H1 (cell line): ENCODE results near the gene MFAP3L. TPM values are rescaled to one million over a fixed set of nuclear protein-coding genes. Genes with fewer than 3 reads are reported as not detected.

Experiments used
- CTCF ChIA-PET: fragments of 300-600 bp; sonication (Branson Sonifier 250); formaldehyde crosslinking; loops from one replicate; lab custom pipeline; 2021; ENCODE audit not compliant: partially characterized antibody; lab: Charles Lee
- POLR2A ChIA-PET: fragments of 300-600 bp; sonication (Branson Sonifier 250); formaldehyde crosslinking; loops from one replicate; lab custom pipeline; 2021; ENCODE audit warnings: inconsistent platforms; ENCODE audit not compliant: partially characterized antibody; lab: Charles Lee
- DNase-seq, 2 experiments: peaks; one replicate each; pipeline versions ENCODE4 v3.0.0 to v3.0.0-alpha.2; 2010 to 2022; ENCODE audit warnings: low spot score in 2 of 2, low read depth in 1 of 2, mixed read lengths in 1 of 2
- FAIRE-seq: peaks from 2 replicates; lab custom pipeline; 2011; peaks lifted over from hg19 to GRCh38; lab: Jason Lieb, UNC
- H2AFZ ChIP-seq: 2 replicates; pipeline ENCODE4 v1.8.1; 2012; ENCODE audit warnings: low read length, inconsistent platforms
- H2AK5ac ChIP-seq: 2 replicates; pipeline ENCODE4 v1.6.1; 2013; ENCODE audit warnings: low read depth, low read length
- H2BK120ac ChIP-seq: replicated peaks from 2 replicates; pipeline ENCODE3; 2013; ENCODE audit warnings: low read depth, low read length, inconsistent platforms
- H2BK12ac ChIP-seq: 2 replicates; pipeline ENCODE4 v1.6.1; 2013; ENCODE audit warnings: low read depth, low read length
- H2BK15ac ChIP-seq: 2 replicates; pipeline ENCODE4 v1.6.1; 2013; ENCODE audit warnings: low read length
- H2BK20ac ChIP-seq: 2 replicates; pipeline ENCODE4 v1.6.1; 2013; ENCODE audit warnings: low read length
- H2BK5ac ChIP-seq: 2 replicates; pipeline ENCODE4 v1.6.1; 2013; ENCODE audit warnings: low read depth, low read length
- H3K14ac ChIP-seq: 2 replicates; pipeline ENCODE4 v1.6.1; 2013; ENCODE audit warnings: inconsistent platforms; ENCODE audit not compliant: insufficient read length
- H3K18ac ChIP-seq: 2 replicates; pipeline ENCODE4 v1.6.1; 2013; ENCODE audit warnings: low read length; ENCODE audit errors: extremely low read depth
- H3K23ac ChIP-seq: 2 replicates; pipeline ENCODE4 v1.6.1; 2013; ENCODE audit warnings: inconsistent platforms; ENCODE audit not compliant: insufficient read length
- H3K23me2 ChIP-seq: 2 replicates; pipeline ENCODE4 v1.6.1; 2013; ENCODE audit warnings: low read depth, low read length
- H3K27ac ChIP-seq: 2 replicates; pipeline ENCODE4 v1.6.1; 2011; ENCODE audit warnings: low read depth, low read length, inconsistent platforms
- H3K27me3 ChIP-seq, 4 experiments: replicated peaks in 1 of 4; 1 replicate in 1 of 4; 2 replicates in 3 of 4; pipeline versions ENCODE4 v1.6.1 to v1.8.1; 2011 to 2013; ENCODE audit warnings: low read length in 3 of 4, mild to moderate bottlenecking in 3 of 4, inconsistent platforms in 2 of 4, mixed read lengths in 2 of 4, moderate library complexity in 1 of 4; ENCODE audit not compliant: control insufficient read depth in 3 of 4, insufficient read depth in 3 of 4; ENCODE audit errors: extremely low read depth in 1 of 4
- H3K36me3 ChIP-seq, 4 experiments: 2 replicates each; pipeline versions ENCODE4 v1.6.1 to v1.8.1; 2011 to 2013; ENCODE audit warnings: mild to moderate bottlenecking in 4 of 4, low read length in 3 of 4, moderate library complexity in 2 of 4, control low read depth in 1 of 4, inconsistent platforms in 1 of 4; ENCODE audit not compliant: insufficient read depth in 4 of 4, control insufficient read depth in 2 of 4
- H3K4ac ChIP-seq: replicated peaks from 2 replicates; pipeline ENCODE3; 2013; ENCODE audit warnings: low read length, low read depth, mixed read lengths, inconsistent platforms; ENCODE audit not compliant: insufficient read length
- H3K4me1 ChIP-seq, 4 experiments: replicated peaks in 1 of 4; 1 replicate in 1 of 4; 2 replicates in 3 of 4; pipeline versions ENCODE4 v1.6.1 to v1.8.1; 2011 to 2013; ENCODE audit warnings: low read length in 3 of 4, inconsistent platforms in 2 of 4, mixed read lengths in 1 of 4; ENCODE audit not compliant: insufficient read depth in 4 of 4, control insufficient read depth in 3 of 4
- H3K4me2 ChIP-seq, 2 experiments: 2 replicates each; pipeline versions ENCODE4 v1.6.1 to v1.8.1; 2011 to 2013; ENCODE audit warnings: low read depth in 2 of 2, low read length in 2 of 2, control low read depth in 1 of 2, inconsistent platforms in 1 of 2, mild to moderate bottlenecking in 1 of 2; ENCODE audit not compliant: insufficient read depth in 1 of 2
- H3K4me3 ChIP-seq, 4 experiments: fragments of 200-600, 300-600 bp in 1 of 4; sonication (generic), shearing (Covaris generic), sonication (Bioruptor Twin) in 1 of 4; 2 replicates each; pipeline versions ENCODE4 v1.5.1 to v1.8.1; 2011 to 2016; ENCODE audit warnings: low read length in 4 of 4, low read depth in 3 of 4, control low read depth in 2 of 4, inconsistent platforms in 2 of 4, mild to moderate bottlenecking in 2 of 4, mixed read lengths in 1 of 4, moderate library complexity in 1 of 4; ENCODE audit not compliant: insufficient read depth in 2 of 4; ENCODE audit errors: extremely low read depth in 1 of 4
- H3K56ac ChIP-seq: replicated peaks from 2 replicates; pipeline ENCODE3; 2013; ENCODE audit warnings: low read depth, mild to moderate bottlenecking, mixed read lengths, low read length, inconsistent platforms; ENCODE audit not compliant: insufficient read length
- H3K79me1 ChIP-seq: 2 replicates; pipeline ENCODE4 v1.6.1; 2013; ENCODE audit warnings: low read depth, low read length, control low read depth
- H3K79me2 ChIP-seq, 2 experiments: 2 replicates each; pipeline versions ENCODE4 v1.6.1 to v1.8.1; 2012 to 2013; ENCODE audit warnings: low read length in 2 of 2, mild to moderate bottlenecking in 2 of 2, inconsistent platforms in 1 of 2; ENCODE audit not compliant: insufficient read depth in 2 of 2, control insufficient read depth in 1 of 2
- H3K9ac ChIP-seq, 4 experiments: replicated peaks in 1 of 4; 1 replicate in 1 of 4; 2 replicates in 3 of 4; pipeline versions ENCODE4 v1.6.1 to v1.8.1; 2011 to 2013; ENCODE audit warnings: low read depth in 3 of 4, low read length in 3 of 4, control low read depth in 2 of 4, mild to moderate bottlenecking in 2 of 4, moderate library complexity in 2 of 4, inconsistent platforms in 1 of 4; ENCODE audit errors: extremely low read depth in 1 of 4
- H3K9me3 ChIP-seq, 2 experiments: 2 replicates each; pipeline versions ENCODE4 v1.6.1 to v1.8.1; 2012 to 2013; ENCODE audit warnings: mild to moderate bottlenecking in 2 of 2, moderate library complexity in 2 of 2, control low read depth in 1 of 2, inconsistent platforms in 1 of 2, low read depth in 1 of 2, low read length in 1 of 2, mixed read lengths in 1 of 2; ENCODE audit not compliant: insufficient read depth in 2 of 2
- H4K20me1 ChIP-seq, 2 experiments: replicated peaks in 1 of 2; 2 replicates each; pipeline versions ENCODE3 to v1.8.1; 2011 to 2013; ENCODE audit warnings: inconsistent platforms in 2 of 2, low read length in 2 of 2, mild to moderate bottlenecking in 1 of 2; ENCODE audit not compliant: insufficient read depth in 2 of 2, control insufficient read depth in 1 of 2
- H4K5ac ChIP-seq: 2 replicates; pipeline ENCODE4 v1.6.1; 2013; ENCODE audit warnings: low read length, low read depth, mixed read lengths, inconsistent platforms; ENCODE audit not compliant: insufficient read length
- H4K8ac ChIP-seq: 2 replicates; pipeline ENCODE4 v1.8.0; 2013; ENCODE audit warnings: mild to moderate bottlenecking, moderate library complexity, low read length, inconsistent platforms; ENCODE audit not compliant: insufficient read depth; ENCODE audit errors: extremely low read depth
- H4K91ac ChIP-seq: replicated peaks from 2 replicates; pipeline ENCODE3; 2013; ENCODE audit warnings: low read length, mixed read lengths, inconsistent platforms; ENCODE audit not compliant: insufficient read length
- BRCA1 ChIP-seq: IDR thresholded peaks from 2 replicates; pipeline ENCODE4 v1.6.1; 2012; ENCODE audit warnings: low read depth, low read length, improper control_type of control experiment
- CBX5 ChIP-seq: fragments of 300-800, 300-1000 bp; sonication (generic); IDR thresholded peaks from 2 replicates; pipeline ENCODE4 v1.7.1; 2016; ENCODE audit warnings: antibody characterized with exemption, low read length, low read depth
- FOSL1 ChIP-seq: IDR thresholded peaks from 2 replicates; pipeline ENCODE4 v1.6.1; 2011; ENCODE audit warnings: mild to moderate bottlenecking, low read depth, low read length, moderate library complexity; ENCODE audit not compliant: insufficient read depth
- HDAC2 ChIP-seq, 2 experiments: fragments of 300-600 bp in 1 of 2; sonication (generic) in 1 of 2; IDR thresholded peaks; 2 replicates each; pipeline ENCODE4 v1.6.1; 2011 to 2012; ENCODE audit warnings: low read depth in 2 of 2, low read length in 2 of 2, mild to moderate bottlenecking in 2 of 2, moderate library complexity in 2 of 2, borderline replicate concordance in 1 of 2, inconsistent platforms in 1 of 2
- NRF1 ChIP-seq: IDR thresholded peaks from 2 replicates; pipeline ENCODE4 v1.6.1; 2011; ENCODE audit warnings: mild to moderate bottlenecking, low read depth, low read length, improper control_type of control experiment
- POLR2A ChIP-seq, 2 experiments: IDR thresholded peaks; 1 replicate in 1 of 2; 2 replicates in 1 of 2; pipeline ENCODE4 v1.6.1; 2011; ENCODE audit warnings: low read depth in 2 of 2, low read length in 2 of 2, mild to moderate bottlenecking in 2 of 2; ENCODE audit errors: control extremely low read depth in 1 of 2
- POU5F1 ChIP-seq: IDR thresholded peaks from 2 replicates; pipeline ENCODE4 v1.6.1; 2011; ENCODE audit warnings: low read depth, mild to moderate bottlenecking, low read length, moderate library complexity
- RAD21 ChIP-seq, 2 experiments: IDR thresholded peaks in 1 of 2; conservative IDR thresholded peaks in 1 of 2; 2 replicates each; pipeline ENCODE4 v1.6.1; 2011; ENCODE audit warnings: low read depth in 2 of 2, low read length in 2 of 2, improper control_type of control experiment in 1 of 2, inconsistent platforms in 1 of 2, mild to moderate bottlenecking in 1 of 2, moderate library complexity in 1 of 2
- SIRT6 ChIP-seq: IDR thresholded peaks from one replicate; pipeline ENCODE4 v1.7.1; 2012; ENCODE audit warnings: low read length, inconsistent platforms
- SP2 ChIP-seq: IDR thresholded peaks from 2 replicates; pipeline ENCODE4 v1.6.1; 2012; ENCODE audit warnings: mild to moderate bottlenecking, low read length, inconsistent platforms
- WGBS, 2 experiments: shearing (Covaris generic) in 1 of 2; methylation state at CpG; one replicate each; pipeline versions ENCODE4 v1.1.6 to v1.1.7; 2013 to 2015; ENCODE audit warnings: low lambda C conversion rate in 2 of 2, mixed read lengths in 2 of 2, inconsistent platforms in 1 of 2, low coverage in 1 of 2, missing lambda C conversion rate in 1 of 2; ENCODE audit not compliant: insufficient replicate concordance in 2 of 2, insufficient coverage in 1 of 2, insufficient read length in 1 of 2; ENCODE audit errors: extremely low coverage in 1 of 2, missing lambda C conversion rate in 1 of 2; 5-methylcytosine and 5-hydroxymethylcytosine counted together
- polyA plus RNA-seq, 7 experiments: library from polyadenylated mRNA; depleted of rRNA in 3 of 7; stranded (reverse) in 5 of 7; unstranded in 2 of 7; fragments of >200 nt in 5 of 7; fragments of 200-250 nt in 2 of 7; gene quantifications; 1 replicate in 5 of 7; 2 replicates in 1 of 7; 4 replicates in 1 of 7; pipeline versions ENCODE4 v1.2.1 to v1.2.3, GENCODE V29; 2011 to 2013; ENCODE audit warnings: missing spikeins in 2 of 7, mixed read lengths in 2 of 7
- total RNA-seq: library from RNA; stranded (reverse); fragmentation: NEBNext Ultra II Directional; extraction: Animal tissue kit (Norgen Biotek cat#: 25700); gene quantifications from 2 replicates; pipeline ENCODE4 v1.2.1, GENCODE V29; 2021

Gene MFAP3L
- total and polyA plus RNA-seq, 2 of the 8 experiments (the other 6 are each of a cell fraction or from before 2014, with no cell fraction given): 7.0 to 9.8 TPM

DNA sequence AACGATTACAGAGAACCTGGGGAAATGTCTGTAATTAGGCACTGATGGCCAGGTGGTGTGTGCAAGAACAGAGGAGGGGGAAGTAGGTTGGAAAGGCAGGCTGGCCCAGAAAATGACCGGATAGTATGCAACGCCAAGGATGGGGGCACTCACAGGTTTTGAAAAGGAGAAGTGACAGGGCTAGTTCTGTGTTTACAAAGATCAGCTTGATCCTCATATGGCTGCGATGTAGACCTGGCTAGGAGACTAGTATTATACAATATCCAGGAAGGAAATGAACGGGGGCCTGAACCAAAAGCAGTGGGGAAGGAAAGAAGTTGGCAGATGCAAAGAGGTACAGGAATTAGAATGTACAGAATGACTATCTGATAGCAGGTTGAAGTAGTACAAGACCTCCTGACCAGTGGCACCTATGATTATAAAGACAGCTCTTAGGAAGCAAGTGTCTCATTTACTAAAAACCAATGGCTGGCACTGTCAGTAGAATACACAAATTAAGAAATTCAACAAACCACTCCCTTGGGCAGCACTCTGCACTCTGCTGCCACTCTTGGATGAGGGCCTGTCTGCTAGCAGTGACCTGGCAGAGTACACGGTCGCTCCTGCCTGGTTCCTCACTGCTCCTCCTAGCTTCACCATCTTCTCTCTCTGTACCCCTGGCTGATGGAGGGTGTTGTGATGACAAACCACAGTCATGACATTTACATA, 14.1 kb downstream of the MFAP3L start:
- H3K18ac ChIP-seq: no peak overlapping the region
- H2BK20ac ChIP-seq: no peak overlapping the region
- no peaks in the 10 kb centered on the region; the same call in 1 of the 2 replicates for H3K79me1 ChIP-seq
- ChIA-PET CTCF (interaction anchor here (0.6 to 2.3 kb wide), 4 partner anchors 13 to 201 kb away, joined by 3 to 10 read pairs (median 6); partner anchors contain the start of gene MFAP3L), POLR2A (interaction anchor here (1.0 kb wide), 3 partner anchors 9 to 34 kb away, joined by 3 to 4 read pairs (median 3); no protein-coding TSS in a partner anchor)
- no peaks in the 10 kb centered on the region; a peak in 1 of 4 replicates for H3K79me2 ChIP-seq
- no peak overlapping the region for H2AK5ac ChIP-seq
- no peaks in the 10 kb centered on the region for H4K20me1 ChIP-seq
- H3K4me2 ChIP-seq: no peak overlapping the region
- no peak overlapping the region for H2AFZ ChIP-seq
- H3K14ac ChIP-seq: no peak overlapping the region
- no peak overlapping the region for H3K9ac ChIP-seq
- H3K4me3 ChIP-seq: no peak overlapping the region
- TF ChIP-seq CBX5 (no peak), NRF1 (no peak), POU5F1 (no peak), POLR2A (IDR thresholded peaks at IDR 0.05; ENCODE audit: control extremely low read depth in 1 of 2, low read depth in 2 of 2, low read length in 2 of 2) (no peak), RAD21 (IDR thresholded peaks at IDR 0.05 in 1 of 2, conservative IDR thresholded peaks at IDR 0.05 in 1 of 2; ENCODE audit: low read depth in 2 of 2, low read length in 2 of 2) (no peak), SIRT6 (no peak), HDAC2 (IDR thresholded peaks at IDR 0.05; ENCODE audit: borderline replicate concordance in 1 of 2, low read depth in 2 of 2, low read length in 2 of 2) (no peak), BRCA1 (no peak), SP2 (no peak), FOSL1 (no peak)
- H4K5ac ChIP-seq: no peak overlapping the region
- H3K4ac ChIP-seq: no peak overlapping the region
- H4K91ac ChIP-seq: no peak overlapping the region
- no peak overlapping the region for H2BK15ac ChIP-seq
- H4K8ac ChIP-seq: no peak overlapping the region
- no peak overlapping the region for H2BK120ac ChIP-seq
- H3K23ac ChIP-seq: no peak overlapping the region
- H3K56ac ChIP-seq: no peak overlapping the region
- H3K27ac ChIP-seq: no peak overlapping the region
- H3K36me3 ChIP-seq: no peaks in the 10 kb centered on the region; a peak in 1 of 8 replicates
- H3K4me1 ChIP-seq: peaks cover 0 to 7% (median 1%) of the 10 kb centered on the region in 4 experiments; a peak in 1 of 7 replicates
- 94% methylated on average over 7 of the region's 7 CpGs; no CpG with 5 or more reads in 1 of the 2 experiments for WGBS, 2 experiments
- DNase-seq (peak in 1 of 2 experiments; percentile 23), FAIRE-seq (no peak)
- no peaks in the 10 kb centered on the region for H3K23me2 ChIP-seq
- no peaks in the 10 kb centered on the region for H3K9me3 ChIP-seq
- H2BK5ac ChIP-seq: no peak overlapping the region
- H3K27me3 ChIP-seq: no peaks in the 10 kb centered on the region
- no peak overlapping the region for H2BK12ac ChIP-seq
